GM21528 (cell line): ENCODE measurements around the gene UBXN1.

Source experiments
- ATAC-seq: cut with Tn5 transposase; IDR thresholded peaks from one replicate; pipeline ENCODE4 v1.9.1; 2021; ENCODE audit warnings: mild to moderate bottlenecking, moderate library complexity; ENCODE audit not compliant: unreplicated experiment, low FRiP score

The UBXN1 gene

GRCh38 chr11:62647609-62648005 is 31.3 kb downstream of the UBXN1 start:
- ATAC-seq: no peak

- ATAC-seq: no peak
Measured at GRCh38 chr11:62646825-62647608, 31.9 kb downstream of the UBXN1 start.

GRCh38 chr11:62645946-62646824 is 32.7 kb downstream of the UBXN1 start, which contains the start of gene GANAB:
GANAB (minus strand) TSS chr11:62646613; CDS start chr11:62646599, 14 bp downstream.
- ATAC-seq: peak; percentile 82

- ATAC-seq: no peak
Measured at GRCh38 chr11:62645671-62645945, 33.3 kb downstream of the UBXN1 start.

DNA sequence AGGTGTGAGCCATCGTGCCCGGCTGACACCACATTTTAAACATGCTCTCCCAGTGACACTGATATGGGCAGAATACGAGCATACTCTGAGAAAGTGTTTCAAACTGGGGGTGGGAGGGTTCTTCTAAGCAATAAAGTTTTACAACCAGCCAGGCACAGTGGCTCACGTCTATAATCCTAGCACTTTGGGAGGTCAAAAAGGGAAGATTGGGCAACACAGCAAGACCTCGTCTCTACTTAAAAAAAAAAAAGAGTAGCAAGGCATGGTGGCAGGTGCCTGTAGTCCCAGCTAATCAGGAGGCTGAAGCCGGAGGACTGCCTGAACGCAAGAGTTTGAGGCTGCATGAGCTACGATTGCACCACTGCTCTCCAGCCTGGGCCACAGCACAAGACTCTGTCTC is 34.7 kb downstream of the UBXN1 start:
- ATAC-seq: no peak

GRCh38 chr11:62632492-62632891 is 46.4 kb downstream of the UBXN1 start:
- ATAC-seq: no peak

DNA sequence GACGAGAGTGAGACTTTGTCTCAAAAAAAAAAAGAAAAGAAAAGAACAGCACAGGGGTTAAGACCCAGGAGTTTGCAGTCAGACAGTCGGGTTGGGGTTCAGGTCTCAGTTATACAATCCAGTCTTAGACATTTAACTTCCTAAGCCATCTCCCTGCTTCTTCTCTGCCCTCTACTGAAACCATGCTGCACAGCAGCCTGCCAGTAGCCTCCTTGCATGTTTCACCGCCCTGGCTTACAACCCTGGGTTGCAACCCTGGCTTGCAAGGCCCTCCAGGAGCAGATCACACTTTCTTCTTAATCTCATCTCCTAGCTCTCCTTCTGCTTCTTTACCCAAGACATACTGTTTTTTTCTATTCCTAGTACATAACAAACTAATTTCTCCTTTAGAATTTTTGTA is 51.2 kb downstream of the UBXN1 start:
- no peak for ATAC-seq
